Measurements from ENCODE around the gene EEPD1. TPM values are rescaled to one million over a fixed set of nuclear protein-coding genes. Genes with fewer than 3 reads are reported as not detected.
"Not testable (repeated sequence)": the region's sequence is repeated elsewhere in the genome, so short reads cannot be mapped to it uniquely, and the experiment has no call there.

The EEPD1 gene
- total RNA-seq = 10 to 100 TPM in 4 of 7 donors, 1 to 10 TPM in 3; 5.6 to 15.8 (median 10.7) TPM
- polyA plus RNA-seq = 10 to 100 TPM; 11.5 to 16.6 TPM
- long read RNA-seq, donor 1, full-length matches to known transcripts = 40 of 50 reads
- long read RNA-seq, donor 1, partial matches to known transcripts = 6 of 50 reads
- long read RNA-seq, donor 1, other reads (novel, unspliced or antisense) = 4 of 50 reads
- long read RNA-seq, donor 2, full-length matches to known transcripts = 1 of 1 reads
- long read RNA-seq, donor 2, partial matches to known transcripts = 0 of 1 reads
- long read RNA-seq, donor 2, other reads (novel, unspliced or antisense) = 0 of 1 reads
- long read RNA-seq, donor 3, full-length matches to known transcripts = 25 of 30 reads
- long read RNA-seq, donor 3, partial matches to known transcripts = 2 of 30 reads
- long read RNA-seq, donor 3, other reads (novel, unspliced or antisense) = 3 of 30 reads

DNA sequence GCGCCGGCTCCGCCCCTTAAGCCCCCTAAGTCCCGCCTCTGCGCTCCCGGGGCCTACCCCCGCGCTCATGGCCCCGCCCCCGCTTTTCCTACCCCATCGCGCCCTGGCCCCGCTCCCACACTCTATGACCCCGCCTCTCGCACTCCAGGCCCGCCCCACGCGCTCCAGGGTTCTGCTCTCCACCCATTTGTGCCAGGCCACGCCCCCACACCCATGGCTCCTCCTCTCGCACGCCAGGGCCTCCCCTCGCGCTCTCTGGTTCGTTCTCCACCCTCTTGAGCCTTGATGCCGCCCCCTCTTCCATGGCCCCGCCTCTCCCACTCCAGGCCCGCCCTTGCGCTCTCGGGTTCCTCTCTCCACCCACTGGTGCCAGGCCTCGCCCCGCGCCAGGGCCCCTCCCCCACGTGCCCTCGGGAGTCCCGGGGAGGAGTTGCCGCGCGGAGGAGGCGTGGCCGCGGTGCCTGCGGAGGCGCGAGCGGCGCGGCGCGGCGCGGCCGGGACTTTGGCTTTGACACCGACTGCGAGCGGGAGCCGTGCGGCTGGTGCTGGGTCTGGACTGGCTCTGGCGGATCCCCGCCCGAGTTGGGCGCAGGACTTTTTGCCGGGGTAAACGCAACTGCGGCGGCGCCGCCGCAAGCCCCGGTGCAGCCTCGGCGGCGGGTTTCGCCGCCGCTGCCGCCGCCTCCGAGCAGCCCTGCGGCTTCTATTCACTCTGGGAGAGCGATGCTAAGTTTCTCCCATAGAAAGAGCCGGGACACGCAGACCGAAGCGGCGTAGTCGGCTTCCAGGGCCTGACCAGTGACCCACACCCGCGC lies at the start of gene EEPD1:
EEPD1 (plus strand) TSS at position 499 of the 815 bp plus-strand sequence. CDS start 1,071 bp downstream, outside the sequence.
- Histone ChIP-seq H3K36me3 (no peaks in the 10 kb centered on the region), H3K27me3 (no peaks in the 10 kb centered on the region), H3K9me3 (no peaks in the 10 kb centered on the region), H3K27ac (peak within 1 kb of the TSS; percentile 62 to 77), H3K4me3 (peak within 1 kb of the TSS; percentile 90), H3K4me1 (ENCODE audit: insufficient read depth) (peaks cover 23% of the 10 kb centered on the region)
- DNase-seq = peak; percentile 100
- 0 to 1% (median 0%) methylated on average over 52 to 88 of the region's 88 CpGs for WGBS, 3 donors
- TF ChIP-seq EP300 (IDR thresholded peaks at IDR 0.05) (no peak), POLR2A (IDR thresholded peaks at IDR 0.05) (peak; percentile 46)
- TF ChIP-seq, protein P1, sequence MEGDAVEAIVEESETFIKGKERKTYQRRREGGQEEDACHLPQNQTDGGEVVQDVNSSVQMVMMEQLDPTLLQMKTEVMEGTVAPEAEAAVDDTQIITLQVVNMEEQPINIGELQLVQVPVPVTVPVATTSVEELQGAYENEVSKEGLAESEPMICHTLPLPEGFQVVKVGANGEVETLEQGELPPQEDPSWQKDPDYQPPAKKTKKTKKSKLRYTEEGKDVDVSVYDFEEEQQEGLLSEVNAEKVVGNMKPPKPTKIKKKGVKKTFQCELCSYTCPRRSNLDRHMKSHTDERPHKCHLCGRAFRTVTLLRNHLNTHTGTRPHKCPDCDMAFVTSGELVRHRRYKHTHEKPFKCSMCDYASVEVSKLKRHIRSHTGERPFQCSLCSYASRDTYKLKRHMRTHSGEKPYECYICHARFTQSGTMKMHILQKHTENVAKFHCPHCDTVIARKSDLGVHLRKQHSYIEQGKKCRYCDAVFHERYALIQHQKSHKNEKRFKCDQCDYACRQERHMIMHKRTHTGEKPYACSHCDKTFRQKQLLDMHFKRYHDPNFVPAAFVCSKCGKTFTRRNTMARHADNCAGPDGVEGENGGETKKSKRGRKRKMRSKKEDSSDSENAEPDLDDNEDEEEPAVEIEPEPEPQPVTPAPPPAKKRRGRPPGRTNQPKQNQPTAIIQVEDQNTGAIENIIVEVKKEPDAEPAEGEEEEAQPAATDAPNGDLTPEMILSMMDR (IDR thresholded peaks at IDR 0.05) = no peak
- intact Hi-C loops (cut with DNase I) = loop anchor here in 2 of 4 donors (5.0 to 10.0 kb wide), 2 partner anchors 132 to 134 kb away; no protein-coding TSS in a partner anchor

DNA sequence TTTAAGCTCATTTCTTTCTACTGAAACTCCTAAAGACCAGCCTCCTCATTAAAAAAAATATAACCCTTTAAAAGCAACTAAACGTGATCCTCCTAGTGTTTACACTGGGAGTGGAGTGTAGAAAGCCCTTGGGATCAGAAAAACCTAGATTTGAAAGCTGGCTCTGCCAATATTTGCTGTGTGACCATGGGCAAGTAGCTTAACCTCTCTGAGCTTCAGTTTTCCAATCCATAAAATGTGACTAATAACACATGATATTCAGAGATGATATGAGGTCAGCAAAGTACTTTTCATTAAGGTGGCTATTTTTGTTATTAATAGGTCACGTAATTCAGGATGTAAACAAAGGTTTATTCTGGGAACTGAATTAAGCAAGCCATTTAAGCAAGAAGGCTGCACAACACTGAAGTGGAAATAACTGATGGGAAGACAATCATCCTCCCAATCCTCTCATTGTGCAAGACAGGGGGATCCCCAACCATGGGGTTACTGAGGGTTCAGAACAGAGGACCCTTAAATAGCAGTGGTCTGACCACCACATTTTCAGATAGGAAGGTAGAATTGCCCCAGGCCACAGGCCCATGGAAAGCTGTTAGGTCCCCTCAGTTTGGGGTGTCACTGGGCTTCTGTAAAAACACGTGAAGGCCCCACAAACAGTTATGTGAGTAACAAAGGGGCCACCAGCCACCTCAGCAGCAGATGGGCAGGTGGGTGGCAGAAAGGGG lies 49.1 kb upstream of the EEPD1 start:
- Histone ChIP-seq H3K4me1 (ENCODE audit: insufficient read depth) (no peaks in the 10 kb centered on the region), H3K9me3 (no peaks in the 10 kb centered on the region), H3K4me3 (no peak overlapping the region), H3K27ac (no peak overlapping the region), H3K27me3 (no peaks in the 10 kb centered on the region), H3K36me3 (no peaks in the 10 kb centered on the region)
- TF ChIP-seq POLR2A (IDR thresholded peaks at IDR 0.05) (no peak), EP300 (IDR thresholded peaks at IDR 0.05) (no peak)
- TF ChIP-seq, protein P1 (IDR thresholded peaks at IDR 0.05) = no peak
- no peak for DNase-seq
- 62 to 69% (median 66%) methylated on average over 3 of the region's 3 CpGs for WGBS, 3 donors
- intact Hi-C loops (cut with DNase I) = no loop called here

DNA sequence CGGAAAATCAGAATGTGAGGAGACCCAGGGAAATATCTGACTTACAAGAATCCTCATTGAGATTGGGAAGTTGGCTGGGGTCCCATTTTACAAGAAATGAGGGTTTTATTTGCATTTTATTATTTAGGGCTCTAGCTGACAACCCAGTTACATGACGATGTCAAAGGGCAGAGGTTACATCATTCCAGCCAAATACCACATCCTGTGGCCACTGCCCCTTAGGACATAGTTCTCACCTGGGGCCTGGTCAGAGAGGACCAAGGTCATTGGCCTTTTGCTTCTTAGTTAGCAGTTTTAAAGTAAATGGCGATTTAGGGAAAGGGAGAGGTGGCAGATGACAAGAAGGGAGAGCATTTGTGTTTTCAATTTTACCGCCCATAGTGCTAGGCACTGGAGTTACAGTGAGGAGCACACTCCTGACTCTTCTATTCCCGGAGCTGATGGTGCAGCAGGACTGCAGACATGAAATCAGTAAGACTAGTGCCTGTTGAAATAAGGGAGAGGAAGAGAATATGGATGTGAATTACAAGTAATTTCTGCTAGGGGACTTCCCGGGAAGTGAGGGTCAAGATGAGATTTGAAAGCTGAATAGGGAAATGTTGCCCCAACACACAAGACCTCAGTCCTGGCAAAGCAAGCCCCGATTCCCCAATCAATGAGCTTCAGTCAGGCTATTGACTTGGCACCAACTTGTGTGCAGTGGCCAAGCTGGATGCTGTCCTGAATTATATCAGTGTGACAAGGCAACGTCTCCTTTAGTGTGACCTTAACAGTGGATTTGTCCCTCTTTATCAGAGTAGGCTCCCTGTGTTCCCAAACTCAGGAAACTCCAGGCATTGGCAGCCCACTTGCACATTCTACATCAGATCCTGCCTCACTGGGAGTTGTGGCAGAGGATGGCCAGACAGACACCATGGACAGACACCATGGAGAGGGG lies 45.8 kb upstream of the EEPD1 start:
- 85 to 89% (median 86%) methylated on average over 5 to 8 of the region's 8 CpGs for WGBS, 3 donors
- H3K27ac ChIP-seq; H3K4me1 ChIP-seq (ENCODE audit: insufficient read depth); H3K36me3 ChIP-seq; DNase-seq; intact Hi-C loops (cut with DNase I); H3K4me3 ChIP-seq; H3K27me3 ChIP-seq; H3K9me3 ChIP-seq: not testable (repeated sequence)

DNA sequence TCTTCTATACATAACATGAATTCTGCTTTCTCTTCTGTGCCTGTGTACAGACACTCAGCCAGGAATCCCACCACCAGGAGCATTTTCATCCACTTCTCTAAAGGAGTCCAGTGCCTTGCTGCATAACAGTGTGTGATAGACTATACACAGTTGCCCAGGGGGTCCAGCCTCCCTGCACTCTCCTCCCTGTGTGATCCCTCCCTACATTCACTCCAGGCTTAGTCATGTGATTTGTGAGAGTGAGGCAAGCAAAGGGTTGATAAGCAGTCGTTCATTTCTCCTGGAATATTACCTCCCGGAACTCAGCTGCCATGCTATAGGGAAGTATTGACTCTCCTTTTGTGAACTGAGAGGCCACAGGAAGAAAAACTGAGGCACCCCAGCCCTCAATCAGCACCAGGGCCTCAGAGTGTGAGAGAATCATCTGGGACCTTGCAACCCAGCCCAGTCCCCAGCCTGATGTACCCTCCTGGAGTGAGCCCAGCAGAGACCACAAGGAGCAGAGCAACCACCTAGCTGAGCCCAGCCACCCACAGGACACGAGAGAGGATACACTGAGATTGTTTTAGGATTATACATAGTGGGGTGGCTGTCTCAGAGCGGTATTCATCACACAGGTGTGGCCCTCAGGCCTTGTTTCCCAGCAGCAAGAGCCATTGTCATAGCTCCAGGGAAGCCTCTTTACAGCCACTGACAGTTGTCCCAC lies 45.0 kb upstream of the EEPD1 start:
- TF ChIP-seq EP300 (IDR thresholded peaks at IDR 0.05) (no peak), POLR2A (IDR thresholded peaks at IDR 0.05) (no peak)
- TF ChIP-seq, protein P1 (IDR thresholded peaks at IDR 0.05) = no peak
- 57 to 82% (median 63%) methylated on average over 4 of the region's 4 CpGs for WGBS, 3 donors
- Histone ChIP-seq H3K36me3 (no peaks in the 10 kb centered on the region), H3K4me1 (ENCODE audit: insufficient read depth) (no peaks in the 10 kb centered on the region), H3K4me3 (no peak overlapping the region), H3K27me3 (no peaks in the 10 kb centered on the region), H3K9me3 (no peaks in the 10 kb centered on the region), H3K27ac (no peak overlapping the region)
- DNase-seq = no peak
- intact Hi-C loops (cut with DNase I) = no loop called here

Data from ovary (tissue), 10 donors.